Cardiac septum (tissue), 1 donor: ENCODE results near the gene CAPN9. TPM values are rescaled to one million over a fixed set of nuclear protein-coding genes. Genes with fewer than 3 reads are reported as not detected.

Experiments used
- DNase-seq: peaks from one replicate; pipeline ENCODE4 v3.0.0-alpha.2; 2020; ENCODE audit warnings: low spot score
- intact Hi-C: fragments of 100-400 bp; cut with DNase I; formaldehyde crosslinking; loops from one replicate; pipeline ENCODE4 v1.14.0; 2022
- total RNA-seq: library from RNA; stranded (reverse); fragmentation: NEBNext Ultra II Directional; extraction: Animal tissue kit (Norgen Biotek cat#: 25700); gene quantifications from one replicate; pipeline ENCODE4 v1.2.1, GENCODE V29; 2021
- donor health status: DM: no; HTN: no; CAD: no.

Gene CAPN9
- total RNA-seq, 1 donor from 2014 or later = 0.38 TPM

DNA sequence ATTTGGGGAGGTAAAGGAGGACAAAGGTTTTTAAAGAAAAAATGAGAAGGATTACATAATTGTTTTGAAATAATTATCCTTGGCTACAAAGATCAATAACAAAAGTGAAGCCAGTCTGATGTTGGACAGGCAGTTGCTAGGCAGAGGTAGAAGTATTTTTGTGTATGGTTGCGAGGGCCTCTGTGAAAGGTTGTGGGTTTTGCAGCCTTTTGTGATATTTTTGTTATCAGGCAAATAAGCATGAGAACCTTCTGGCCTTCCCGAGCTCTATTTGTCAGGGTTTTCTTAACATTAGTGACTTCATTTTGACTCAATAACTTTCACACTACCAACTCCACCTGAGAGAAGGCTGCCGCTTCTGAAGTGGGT is 39.2 kb downstream of the CAPN9 start:
- intact Hi-C loops = no loop called here
- DNase-seq = no peak

- intact Hi-C loops = no loop called here
These were observed 40.3 kb downstream of the CAPN9 start for GRCh38 chr1:230787471-230787870.

DNA sequence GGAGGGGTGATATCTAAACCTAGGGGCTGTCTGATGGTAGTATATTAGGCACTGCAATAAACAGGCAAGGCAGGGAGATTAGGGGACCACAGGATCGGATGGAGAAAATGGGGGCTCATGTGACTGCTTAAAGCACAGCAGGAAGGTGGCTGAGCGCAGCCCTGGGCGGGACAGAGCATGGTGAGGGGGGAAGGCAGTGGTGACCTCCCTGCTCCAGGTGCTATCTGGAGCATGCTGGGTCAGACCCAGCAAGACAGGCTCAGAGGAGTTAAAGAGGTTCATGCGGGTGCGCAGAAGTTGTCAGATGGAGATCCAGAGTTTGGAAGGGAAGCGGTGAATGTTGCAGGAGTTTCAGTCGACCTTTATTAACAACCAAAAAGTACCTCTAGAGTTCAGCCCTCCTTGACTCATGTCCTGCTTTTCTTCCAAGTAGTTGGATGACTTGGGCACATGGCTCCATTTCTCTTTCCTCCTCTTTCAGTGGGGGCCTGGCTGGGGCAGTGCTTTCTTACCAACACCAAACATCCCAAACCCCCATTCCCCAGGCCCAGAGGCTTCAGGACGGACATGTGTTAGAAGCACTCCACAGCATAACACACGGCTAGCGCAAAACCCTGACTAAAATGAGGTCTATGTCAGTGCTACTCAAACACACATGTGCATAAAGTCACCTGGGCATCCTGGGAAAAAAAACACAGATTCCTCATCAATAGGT is 41.5 kb downstream of the CAPN9 start:
- DNase-seq = no peak
- intact Hi-C loops = no loop called here

More at GRCh38 chr1:230787471-230787870, 40.3 kb downstream of the CAPN9 start:
- DNase-seq = no peak

- intact Hi-C loops = no loop called here
- DNase-seq = no peak
These were observed 42.8 kb downstream of the CAPN9 start for GRCh38 chr1:230790026-230790425.

GRCh38 chr1:230791986-230792564 is 44.9 kb downstream of the CAPN9 start:
- no peak for DNase-seq
- intact Hi-C loops = no loop called here

- intact Hi-C loops = no loop called here
These were observed 45.7 kb downstream of the CAPN9 start for GRCh38 chr1:230792691-230793462.

GRCh38 chr1:230793463-230793745 is 46.2 kb downstream of the CAPN9 start:
- DNase-seq = no peak
- intact Hi-C loops = no loop called here

More at GRCh38 chr1:230792691-230793462, 45.7 kb downstream of the CAPN9 start:
- DNase-seq = no peak

DNA sequence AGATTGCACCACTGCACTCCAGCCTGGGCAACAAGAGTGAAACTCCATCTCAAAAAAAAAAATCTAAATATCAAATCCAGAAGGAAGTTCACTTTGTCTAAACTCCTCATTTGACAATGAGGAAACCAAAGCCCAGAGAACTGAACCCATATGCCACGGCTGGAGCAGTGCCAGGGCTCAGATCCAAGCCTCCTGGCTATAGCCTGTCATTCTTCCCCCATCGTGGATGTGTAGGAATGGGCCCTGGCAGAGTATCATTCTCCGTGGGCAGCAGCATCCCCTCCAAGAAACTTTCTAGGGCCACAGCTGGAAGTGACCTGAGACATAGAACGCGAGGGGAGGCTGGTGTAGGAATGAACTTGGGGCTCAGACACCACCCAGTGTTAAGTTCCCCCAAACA is 47.2 kb downstream of the CAPN9 start:
- intact Hi-C loops = no loop called here
- no peak for DNase-seq

GRCh38 chr1:230794871-230795605 is 47.9 kb downstream of the CAPN9 start:
- intact Hi-C loops = no loop called here
- DNase-seq = no peak

DNA sequence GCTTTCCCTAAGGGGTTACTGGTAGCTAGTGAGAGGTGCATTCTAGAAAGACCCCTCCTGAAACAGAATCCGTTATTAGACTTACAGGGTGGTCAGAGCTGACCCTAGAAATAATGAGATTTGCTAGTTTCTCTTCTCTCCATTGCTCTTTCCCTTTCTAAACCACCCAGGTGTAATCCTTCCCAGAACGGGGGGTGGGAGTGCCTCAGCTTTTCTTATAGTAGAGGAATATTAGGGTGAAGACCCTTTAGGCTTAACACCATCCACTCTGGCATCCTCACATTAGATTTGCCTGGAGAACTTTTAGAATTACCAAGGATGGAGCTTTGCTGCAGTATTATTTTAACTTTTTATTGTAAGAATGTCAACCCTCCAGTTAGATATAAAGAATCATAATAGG is 49.4 kb downstream of the CAPN9 start:
- intact Hi-C loops = loop anchor here (2.0 kb wide), 1 partner anchor 182 kb away; the partner anchor contains the start of genes ARV1 and TTC13
- no peak for DNase-seq

DNA sequence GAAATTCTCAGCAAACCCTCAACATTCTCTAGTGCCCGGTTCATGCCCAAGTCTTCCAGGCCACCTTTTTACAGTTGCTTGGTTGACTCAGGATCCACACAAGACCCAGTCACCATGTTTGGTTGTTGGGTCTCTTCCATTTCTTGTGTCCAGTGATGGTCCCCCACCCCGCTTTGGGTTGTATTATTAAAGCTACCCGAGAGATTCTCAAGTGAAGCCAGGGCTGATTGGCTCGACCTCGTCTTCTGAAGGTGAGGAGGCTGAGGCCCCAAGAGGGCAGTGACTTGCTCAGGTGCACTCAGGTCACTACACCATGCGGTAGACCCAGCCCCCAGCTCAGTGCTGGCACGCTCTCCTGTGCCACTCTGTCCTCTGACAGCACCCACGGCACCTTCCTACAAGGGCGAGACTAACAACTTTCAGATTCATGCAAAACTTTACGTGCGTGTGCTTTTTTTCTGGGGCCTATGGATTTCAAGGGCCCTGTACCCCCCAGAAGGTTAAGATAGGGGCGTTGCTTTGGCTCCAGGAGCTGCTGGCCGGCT is 50.3 kb downstream of the CAPN9 start:
- intact Hi-C loops = loop anchor here (2.0 kb wide), 1 partner anchor 181 kb away; the partner anchor contains the start of genes ARV1 and TTC13
- no peak for DNase-seq

DNA sequence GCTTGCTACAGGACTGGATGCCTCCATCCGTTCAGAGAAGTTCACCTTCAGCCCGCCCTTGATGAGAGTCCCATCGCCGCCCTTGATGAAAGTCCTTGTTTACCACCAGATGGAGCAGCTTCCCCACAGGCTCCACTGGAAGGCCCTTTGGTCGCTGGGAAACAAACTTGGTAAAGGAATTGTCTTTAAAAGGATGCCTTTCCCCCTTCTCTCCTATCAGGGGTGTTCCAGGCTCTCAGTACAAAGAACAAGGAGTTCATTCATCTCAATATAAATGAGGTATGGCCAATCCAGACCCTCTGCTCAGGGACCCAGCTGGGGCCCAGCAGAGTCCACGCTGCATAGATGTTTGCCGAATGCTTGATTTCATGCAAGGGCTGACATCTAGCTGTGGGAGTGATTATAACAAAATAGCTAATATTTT is 50.8 kb downstream of the CAPN9 start:
- DNase-seq = no peak
- intact Hi-C loops = loop anchor here (1.0 to 2.0 kb wide), 3 partner anchors 120 to 413 kb away; partner anchors contain the start of genes ARV1 and TTC13

GRCh38 chr1:230798491-230798890 is 51.3 kb downstream of the CAPN9 start:
- DNase-seq = no peak
- intact Hi-C loops = loop anchor here (1.0 to 2.0 kb wide), 2 partner anchors 120 to 412 kb away; no protein-coding TSS in a partner anchor

- DNase-seq = no peak
- intact Hi-C loops = no loop called here
These were observed 54.0 kb downstream of the CAPN9 start for GRCh38 chr1:230800891-230801840.

DNA sequence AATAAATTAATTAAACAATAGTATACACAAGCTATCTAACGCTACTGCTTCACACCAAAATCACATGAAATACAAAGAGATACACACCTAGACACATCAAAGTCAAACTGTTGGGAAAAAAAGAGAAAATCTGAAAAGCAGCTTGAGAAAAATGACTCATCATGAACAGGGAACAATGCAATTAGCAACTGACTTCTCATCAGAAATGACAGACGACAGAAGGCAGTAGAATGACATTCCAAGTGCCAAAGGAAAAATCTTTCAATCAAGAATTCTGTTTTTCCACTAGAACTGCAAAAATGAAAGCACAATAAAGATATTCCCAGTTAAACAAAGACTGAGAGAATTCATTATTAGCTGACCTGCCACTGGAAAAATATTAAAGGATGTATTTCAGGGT is 57.2 kb downstream of the CAPN9 start:
- DNase-seq = no peak
- intact Hi-C loops = no loop called here

GRCh38 chr1:230806552-230806951 is 59.4 kb downstream of the CAPN9 start:
- no peak for DNase-seq
- intact Hi-C loops = loop anchor here (5.0 kb wide), 1 partner anchor 61 kb away; the partner anchor contains the start of gene C1orf198

- intact Hi-C loops = loop anchor here (5.0 kb wide), 1 partner anchor 60 kb away; the partner anchor contains the start of gene C1orf198
- DNase-seq = peak; percentile 86
These were observed 59.8 kb downstream of the CAPN9 start for GRCh38 chr1:230807029-230807428.

DNA sequence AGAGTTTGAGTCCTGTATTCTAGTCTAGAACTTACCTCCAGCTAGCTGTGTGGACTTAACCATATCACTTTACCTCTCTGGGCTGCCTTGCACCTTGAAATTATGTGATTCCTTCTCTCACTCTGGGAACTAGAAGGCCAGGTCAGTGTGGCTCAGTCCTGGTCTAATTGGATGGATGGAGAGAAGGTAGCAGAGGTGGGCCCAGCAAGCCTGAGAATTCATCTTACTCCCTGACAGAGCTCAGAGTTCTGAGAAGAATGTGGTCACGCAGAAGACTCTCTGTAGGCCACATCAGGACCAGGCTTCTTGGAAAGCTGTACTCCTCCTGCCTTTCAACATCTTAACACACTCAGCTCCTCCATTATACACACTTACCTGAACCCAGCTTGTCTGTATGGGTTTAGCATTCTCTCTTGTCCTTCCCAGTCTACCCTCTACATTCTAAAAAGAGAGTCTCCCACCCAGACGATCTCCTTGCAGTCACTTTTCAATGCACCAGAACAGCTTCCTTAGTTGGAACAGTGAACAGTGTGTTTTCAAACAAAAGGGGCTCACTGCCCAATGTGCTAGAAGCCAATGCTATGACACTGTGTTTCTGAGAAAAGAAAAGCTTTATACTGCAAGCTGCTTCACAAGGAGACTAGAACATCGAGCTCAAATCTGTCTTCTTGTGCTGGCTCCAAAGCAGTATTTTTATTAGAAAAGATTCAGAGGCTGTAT is 60.5 kb downstream of the CAPN9 start:
- no peak for DNase-seq
- intact Hi-C loops = loop anchor here (5.0 kb wide), 1 partner anchor 60 kb away; the partner anchor contains the start of gene C1orf198
